ENCODE data around the gene SLC26A1. TPM values are rescaled to one million over a fixed set of nuclear protein-coding genes. Genes with fewer than 3 reads are reported as not detected.

Gene SLC26A1
- polyA plus RNA-seq, 1 donor (not counting 4 experiments of a cell fraction or from before 2014, with no cell fraction given) = not detected

DNA sequence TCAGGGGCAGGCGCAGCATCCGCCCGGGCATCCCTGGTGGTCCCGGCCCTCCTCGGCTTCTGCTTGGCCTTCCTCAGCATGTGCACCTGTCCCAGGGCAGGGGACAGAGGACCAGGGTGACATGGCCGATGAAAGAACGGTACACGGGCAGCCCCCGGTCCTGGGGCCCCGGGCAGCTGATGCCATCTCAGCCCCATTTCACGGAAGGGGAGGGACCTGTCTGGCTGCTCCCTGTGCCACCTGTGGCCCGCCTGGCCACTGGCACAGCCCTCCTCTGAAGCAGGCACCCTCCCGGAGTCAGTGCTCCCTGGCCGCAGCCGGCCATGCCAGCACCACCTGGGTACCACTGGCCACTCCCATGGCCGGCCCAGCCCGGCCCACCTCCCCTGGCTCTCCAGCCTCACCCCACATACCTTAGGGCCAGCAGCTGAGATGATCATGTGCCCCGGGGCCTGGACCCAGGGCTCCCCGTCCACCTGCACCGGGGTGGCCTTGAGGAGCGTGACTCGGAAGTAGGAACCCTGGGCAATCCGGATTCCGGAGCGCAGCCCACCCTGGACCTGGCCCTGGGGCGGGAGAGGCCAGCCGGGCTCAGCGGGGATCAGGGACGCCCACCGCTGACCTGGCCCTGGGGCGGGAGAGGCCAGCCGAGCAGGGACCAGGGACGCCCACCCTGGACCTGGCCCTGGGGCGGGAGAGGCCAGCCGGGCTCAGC, 32.4 kb downstream of the SLC26A1 start:
- peaks cover 7% of the 10 kb centered on the region for H3K4me1 ChIP-seq (ENCODE audit: control insufficient read depth, extremely low read depth, insufficient read depth, low read length)
- no peaks in the 10 kb centered on the region for H3K9me3 ChIP-seq (ENCODE audit: control insufficient read depth, low read depth, low read length)
- H3K4me2 ChIP-seq (ENCODE audit: control insufficient read depth, extremely low read depth, insufficient read depth, low read depth, low read length) = no peak overlapping the region
- dilution Hi-C loops (cut with MboI; ENCODE audit: extremely low pct_ligation_motif_present, low sequenced_read_pairs) = no loop called here
- no peak overlapping the region for H3K9ac ChIP-seq (ENCODE audit: control insufficient read depth, extremely low read depth, insufficient read depth, low read length)
- no peak overlapping the region for H2AFZ ChIP-seq (ENCODE audit: control insufficient read depth, low read length)
- H3K9me1 ChIP-seq (ENCODE audit: control insufficient read depth, extremely low read depth, insufficient read depth, low read length) = peaks cover 3% of the 10 kb centered on the region
- no peak for DNase-seq (ENCODE audit: low read depth, low spot score)
- no peaks in the 10 kb centered on the region for H3K27me3 ChIP-seq (ENCODE audit: control insufficient read depth, extremely low read depth, insufficient read depth, low read length)
- peaks cover 6% of the 10 kb centered on the region for H4K20me1 ChIP-seq (ENCODE audit: control insufficient read depth, extremely low read depth, insufficient read depth, low read length)
- H3K4me3 ChIP-seq (ENCODE audit: control insufficient read depth in 2 of 3, extremely low read depth in 1 of 3, insufficient read depth in 2 of 3, low read depth in 1 of 3, low read length in 3 of 3) = no peak overlapping the region
- H3K36me3 ChIP-seq (ENCODE audit: control insufficient read depth in 2 of 2, extremely low read depth in 1 of 2, insufficient read depth in 2 of 2, low read length in 2 of 2) = peaks cover 4 to 20% of the 10 kb centered on the region in 2 experiments
- FAIRE-seq = no peak
- TF ChIP-seq EZH2 (IDR thresholded peaks at IDR 0.05; ENCODE audit: low read length) = no peak
- TF ChIP-seq, protein P1, sequence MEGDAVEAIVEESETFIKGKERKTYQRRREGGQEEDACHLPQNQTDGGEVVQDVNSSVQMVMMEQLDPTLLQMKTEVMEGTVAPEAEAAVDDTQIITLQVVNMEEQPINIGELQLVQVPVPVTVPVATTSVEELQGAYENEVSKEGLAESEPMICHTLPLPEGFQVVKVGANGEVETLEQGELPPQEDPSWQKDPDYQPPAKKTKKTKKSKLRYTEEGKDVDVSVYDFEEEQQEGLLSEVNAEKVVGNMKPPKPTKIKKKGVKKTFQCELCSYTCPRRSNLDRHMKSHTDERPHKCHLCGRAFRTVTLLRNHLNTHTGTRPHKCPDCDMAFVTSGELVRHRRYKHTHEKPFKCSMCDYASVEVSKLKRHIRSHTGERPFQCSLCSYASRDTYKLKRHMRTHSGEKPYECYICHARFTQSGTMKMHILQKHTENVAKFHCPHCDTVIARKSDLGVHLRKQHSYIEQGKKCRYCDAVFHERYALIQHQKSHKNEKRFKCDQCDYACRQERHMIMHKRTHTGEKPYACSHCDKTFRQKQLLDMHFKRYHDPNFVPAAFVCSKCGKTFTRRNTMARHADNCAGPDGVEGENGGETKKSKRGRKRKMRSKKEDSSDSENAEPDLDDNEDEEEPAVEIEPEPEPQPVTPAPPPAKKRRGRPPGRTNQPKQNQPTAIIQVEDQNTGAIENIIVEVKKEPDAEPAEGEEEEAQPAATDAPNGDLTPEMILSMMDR (optimal IDR thresholded peaks at IDR 0.05 in 1 of 3, IDR thresholded peaks at IDR 0.05 in 1 of 3, conservative IDR thresholded peaks at IDR 0.05 in 1 of 3; ENCODE audit: extremely low read depth in 1 of 3, insufficient read depth in 2 of 3, low read length in 3 of 3) = no peak
- H3K79me2 ChIP-seq (ENCODE audit: control insufficient read depth, insufficient read depth, low read length) = no peaks in the 10 kb centered on the region
- H3K27ac ChIP-seq (ENCODE audit: control insufficient read depth, insufficient read depth, low read length) = no peak overlapping the region

DNA sequence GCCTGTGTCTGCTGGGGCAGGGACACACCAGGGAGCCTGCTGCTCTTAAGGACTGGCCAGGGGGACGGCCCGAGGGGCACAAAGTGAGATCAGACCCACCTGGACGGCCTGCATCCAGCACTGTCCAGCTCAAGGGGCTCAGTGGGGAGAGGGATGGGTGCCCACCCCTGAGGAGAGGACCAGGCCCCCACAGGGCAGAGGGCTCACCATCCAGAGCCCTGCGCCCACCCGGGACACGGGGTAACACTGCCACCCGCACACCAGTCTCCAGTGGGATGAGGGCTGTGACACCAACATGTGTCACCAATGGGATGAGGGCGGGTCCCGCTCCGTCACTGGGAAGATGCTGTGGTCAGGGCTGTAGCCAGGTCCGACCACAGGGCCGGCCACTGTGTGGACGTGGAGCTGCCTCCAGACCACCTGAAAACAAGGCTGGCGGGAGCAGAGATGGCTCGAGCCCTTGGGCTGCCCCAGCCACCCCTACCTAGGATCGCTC, 33.0 kb downstream of the SLC26A1 start:
- FAIRE-seq (no peak), DNase-seq (ENCODE audit: low read depth, low spot score) (no peak)
- Histone ChIP-seq H3K4me1 (ENCODE audit: control insufficient read depth, extremely low read depth, insufficient read depth, low read length) (peaks cover 7% of the 10 kb centered on the region), H4K20me1 (ENCODE audit: control insufficient read depth, extremely low read depth, insufficient read depth, low read length) (peaks cover 6% of the 10 kb centered on the region), H3K9me1 (ENCODE audit: control insufficient read depth, extremely low read depth, insufficient read depth, low read length) (peaks cover 3% of the 10 kb centered on the region), H2AFZ (ENCODE audit: control insufficient read depth, low read length) (no peak overlapping the region), H3K36me3 (ENCODE audit: control insufficient read depth in 2 of 2, extremely low read depth in 1 of 2, insufficient read depth in 2 of 2, low read length in 2 of 2) (peaks cover 1 to 16% of the 10 kb centered on the region in 2 experiments), H3K79me2 (ENCODE audit: control insufficient read depth, insufficient read depth, low read length) (no peaks in the 10 kb centered on the region), H3K9ac (ENCODE audit: control insufficient read depth, extremely low read depth, insufficient read depth, low read length) (no peak overlapping the region), H3K9me3 (ENCODE audit: control insufficient read depth, low read depth, low read length) (no peaks in the 10 kb centered on the region), H3K27ac (ENCODE audit: control insufficient read depth, insufficient read depth, low read length) (no peak overlapping the region), H3K4me2 (ENCODE audit: control insufficient read depth, extremely low read depth, insufficient read depth, low read depth, low read length) (no peak overlapping the region), H3K4me3 (ENCODE audit: control insufficient read depth in 2 of 3, extremely low read depth in 1 of 3, insufficient read depth in 2 of 3, low read depth in 1 of 3, low read length in 3 of 3) (no peak overlapping the region), H3K27me3 (ENCODE audit: control insufficient read depth, extremely low read depth, insufficient read depth, low read length) (no peaks in the 10 kb centered on the region)
- dilution Hi-C loops (cut with MboI; ENCODE audit: extremely low pct_ligation_motif_present, low sequenced_read_pairs) = no loop called here
- TF ChIP-seq, protein P1 (optimal IDR thresholded peaks at IDR 0.05 in 1 of 3, IDR thresholded peaks at IDR 0.05 in 1 of 3, conservative IDR thresholded peaks at IDR 0.05 in 1 of 3; ENCODE audit: extremely low read depth in 1 of 3, insufficient read depth in 2 of 3, low read length in 3 of 3) = no peak
- no peak for TF ChIP-seq EZH2 (IDR thresholded peaks at IDR 0.05; ENCODE audit: low read length)
